ENCODE measurements around the gene RPS19.
"Not testable (repeated sequence)": the region's sequence is repeated elsewhere in the genome, so short reads cannot be mapped to it uniquely, and the experiment has no call there.

The RPS19 gene

GRCh38 chr19:41871573-41872383 lies 11.7 kb downstream of the RPS19 start:
- no peaks in the 10 kb centered on the region for H3K9me3 ChIP-seq (ENCODE audit: insufficient read depth, low read depth, low read length)
- H3K4me1 ChIP-seq (ENCODE audit: insufficient read depth, low read length): no peaks in the 10 kb centered on the region
- H3K27me3 ChIP-seq (ENCODE audit: insufficient read depth, low read length): no peaks in the 10 kb centered on the region
- H3K4me3 ChIP-seq (ENCODE audit: low read length): no peak overlapping the region
- H3K36me3 ChIP-seq (ENCODE audit: insufficient read depth, low read depth, low read length): peaks cover 52% of the 10 kb centered on the region
- no peak overlapping the region for H3K9ac ChIP-seq (ENCODE audit: low read depth, low read length)
- H3K27ac ChIP-seq (ENCODE audit: low read length): no peak overlapping the region

- Histone ChIP-seq H3K27ac (ENCODE audit: low read length) (no peak overlapping the region), H3K9me3 (ENCODE audit: insufficient read depth, low read depth, low read length) (no peaks in the 10 kb centered on the region), H3K4me1 (ENCODE audit: insufficient read depth, low read length) (no peaks in the 10 kb centered on the region), H3K36me3 (ENCODE audit: insufficient read depth, low read depth, low read length) (peaks cover 46% of the 10 kb centered on the region), H3K27me3 (ENCODE audit: insufficient read depth, low read length) (peaks cover 5% of the 10 kb centered on the region), H3K4me3 (ENCODE audit: low read length) (no peak overlapping the region), H3K9ac (ENCODE audit: low read depth, low read length) (no peak overlapping the region)
These were observed 12.3 kb downstream of the RPS19 start for GRCh38 chr19:41872384-41872774.

- H3K9me3 ChIP-seq (ENCODE audit: insufficient read depth, low read depth, low read length): no peaks in the 10 kb centered on the region
- H3K4me1 ChIP-seq (ENCODE audit: insufficient read depth, low read length): no peaks in the 10 kb centered on the region
- H3K36me3 ChIP-seq (ENCODE audit: insufficient read depth, low read depth, low read length): peaks cover 40% of the 10 kb centered on the region
- H3K9ac ChIP-seq (ENCODE audit: low read depth, low read length): no peak overlapping the region
- H3K27me3 ChIP-seq (ENCODE audit: insufficient read depth, low read length): peaks cover 10% of the 10 kb centered on the region
- no peak overlapping the region for H3K27ac ChIP-seq (ENCODE audit: low read length)
- H3K4me3 ChIP-seq (ENCODE audit: low read length): no peak overlapping the region
These were observed 13.0 kb downstream of the RPS19 start for GRCh38 chr19:41872775-41873647.

GRCh38 chr19:41875973-41876372 lies 15.9 kb downstream of the RPS19 start:
- H3K27ac ChIP-seq (ENCODE audit: low read length); H3K9ac ChIP-seq (ENCODE audit: low read depth, low read length); H3K4me3 ChIP-seq (ENCODE audit: low read length); H3K4me1 ChIP-seq (ENCODE audit: insufficient read depth, low read length); H3K9me3 ChIP-seq (ENCODE audit: insufficient read depth, low read depth, low read length): not testable (repeated sequence)
- H3K36me3 ChIP-seq (ENCODE audit: insufficient read depth, low read depth, low read length): peaks cover 11% of the 10 kb centered on the region
- H3K27me3 ChIP-seq (ENCODE audit: insufficient read depth, low read length): peaks cover 22% of the 10 kb centered on the region

- no peak within 1 kb of the TSS for H3K9ac ChIP-seq (ENCODE audit: low read depth, low read length)
- no peaks in the 10 kb centered on the region; the same call in 1 of the 2 replicates for H3K36me3 ChIP-seq (ENCODE audit: insufficient read depth, low read depth, low read length)
- no peak within 1 kb of the TSS for H3K4me3 ChIP-seq (ENCODE audit: low read length)
- no peaks in the 10 kb centered on the region for H3K4me1 ChIP-seq (ENCODE audit: insufficient read depth, low read length)
- H3K27ac ChIP-seq (ENCODE audit: low read length): no peak within 1 kb of the TSS
- H3K27me3 ChIP-seq (ENCODE audit: insufficient read depth, low read length): peaks cover 33% of the 10 kb centered on the region
- no peaks in the 10 kb centered on the region for H3K9me3 ChIP-seq (ENCODE audit: insufficient read depth, low read depth, low read length)
These were observed 17.1 kb downstream of the RPS19 start, which contains the start of gene CD79A for GRCh38 chr19:41876847-41877832. TSS of gene CD79A (plus strand) at chr19:41877279. CDS start at chr19:41877305, 26 bp downstream.

GRCh38 chr19:41877916-41878905 lies 18.2 kb downstream of the RPS19 start:
- H3K9me3 ChIP-seq (ENCODE audit: insufficient read depth, low read depth, low read length): no peaks in the 10 kb centered on the region
- no peaks in the 10 kb centered on the region for H3K4me1 ChIP-seq (ENCODE audit: insufficient read depth, low read length)
- H3K27ac ChIP-seq (ENCODE audit: low read length): no peak overlapping the region
- H3K9ac ChIP-seq (ENCODE audit: low read depth, low read length): no peak overlapping the region
- no peak overlapping the region for H3K4me3 ChIP-seq (ENCODE audit: low read length)
- no peaks in the 10 kb centered on the region for H3K36me3 ChIP-seq (ENCODE audit: insufficient read depth, low read depth, low read length)
- H3K27me3 ChIP-seq (ENCODE audit: insufficient read depth, low read length): peaks cover 42% of the 10 kb centered on the region

- Histone ChIP-seq H3K9ac (ENCODE audit: low read depth, low read length) (no peak overlapping the region), H3K4me1 (ENCODE audit: insufficient read depth, low read length) (no peaks in the 10 kb centered on the region), H3K36me3 (ENCODE audit: insufficient read depth, low read depth, low read length) (no peaks in the 10 kb centered on the region), H3K9me3 (ENCODE audit: insufficient read depth, low read depth, low read length) (no peaks in the 10 kb centered on the region), H3K27me3 (ENCODE audit: insufficient read depth, low read length) (peaks cover 48% of the 10 kb centered on the region), H3K27ac (ENCODE audit: low read length) (no peak overlapping the region), H3K4me3 (ENCODE audit: low read length) (no peak overlapping the region)
These were observed 19.0 kb downstream of the RPS19 start for GRCh38 chr19:41879080-41879479.

GRCh38 chr19:41879670-41880328 lies 19.7 kb downstream of the RPS19 start:
- no peaks in the 10 kb centered on the region for H3K9me3 ChIP-seq (ENCODE audit: insufficient read depth, low read depth, low read length)
- peaks cover 48% of the 10 kb centered on the region for H3K27me3 ChIP-seq (ENCODE audit: insufficient read depth, low read length)
- H3K4me1 ChIP-seq (ENCODE audit: insufficient read depth, low read length): no peaks in the 10 kb centered on the region
- H3K27ac ChIP-seq (ENCODE audit: low read length): no peak overlapping the region
- no peaks in the 10 kb centered on the region for H3K36me3 ChIP-seq (ENCODE audit: insufficient read depth, low read depth, low read length)
- no peak overlapping the region for H3K4me3 ChIP-seq (ENCODE audit: low read length)
- H3K9ac ChIP-seq (ENCODE audit: low read depth, low read length): no peak overlapping the region

- Histone ChIP-seq H3K27me3 (ENCODE audit: insufficient read depth, low read length) (peaks cover 48% of the 10 kb centered on the region), H3K9me3 (ENCODE audit: insufficient read depth, low read depth, low read length) (no peaks in the 10 kb centered on the region), H3K9ac (ENCODE audit: low read depth, low read length) (no peak overlapping the region), H3K27ac (ENCODE audit: low read length) (no peak overlapping the region), H3K4me1 (ENCODE audit: insufficient read depth, low read length) (no peaks in the 10 kb centered on the region), H3K4me3 (ENCODE audit: low read length) (no peak overlapping the region), H3K36me3 (ENCODE audit: insufficient read depth, low read depth, low read length) (no peaks in the 10 kb centered on the region)
These were observed 20.3 kb downstream of the RPS19 start for GRCh38 chr19:41880329-41880708.

Measured in iPS-20b (cell line).